GM12878 (cell line): Measurements from ENCODE around the gene SLC38A2. TPM values are rescaled to one million over a fixed set of nuclear protein-coding genes. Genes with fewer than 3 reads are reported as not detected.

ENCODE experiments used
- BRCA1 ChIP-seq: IDR thresholded peaks from 2 replicates; pipeline ENCODE4 v1.6.1; 2011; ENCODE audit warnings: low read depth, low read length, improper control_type of control experiment
- CBX3 ChIP-seq: fragments of 200-600 bp; sonication (generic); IDR thresholded peaks from 2 replicates; pipeline ENCODE4 v1.6.1; 2016; ENCODE audit warnings: low read depth, borderline replicate concordance
- CBX5 ChIP-seq: sonication (generic); IDR thresholded peaks from 2 replicates; pipeline ENCODE4 v1.6.1; 2016; ENCODE audit warnings: low read depth, moderate library complexity, mild to moderate bottlenecking, inconsistent platforms
- CREM ChIP-seq: IDR thresholded peaks from 2 replicates; pipeline ENCODE4 v1.6.1; 2014; ENCODE audit warnings: antibody characterized with exemption, low read depth
- FOXK2 ChIP-seq: fragments of 450-650 bp; IDR thresholded peaks from 2 replicates; pipeline ENCODE4 v1.6.1; 2017; ENCODE audit warnings: mild to moderate bottlenecking, moderate library complexity
- GABPA ChIP-seq: IDR thresholded peaks from 2 replicates; pipeline ENCODE4 v1.6.1; 2014; ENCODE audit warnings: antibody characterized with exemption, low read depth, mild to moderate bottlenecking, inconsistent platforms
- GATAD2B ChIP-seq: fragments of 450-650 bp; conservative IDR thresholded peaks from 2 replicates; pipeline ENCODE4 v1.6.1; 2017; ENCODE audit warnings: low read depth, mild to moderate bottlenecking, moderate library complexity
- HCFC1 ChIP-seq: fragments of 150-350 bp; IDR thresholded peaks from 2 replicates; pipeline ENCODE4 v1.6.1; 2014; ENCODE audit warnings: low read length
- IRF3 ChIP-seq: fragments of 450-650 bp; IDR thresholded peaks from 2 replicates; pipeline ENCODE4 v1.6.1; 2014; ENCODE audit warnings: mild to moderate bottlenecking
- KDM1A ChIP-seq: fragments of 200-600 bp; sonication (generic); IDR thresholded peaks from 2 replicates; pipeline ENCODE4 v1.6.1; 2016; ENCODE audit warnings: borderline replicate concordance
- KLF5 ChIP-seq: fragments of 450-650 bp; IDR thresholded peaks from 2 replicates; pipeline ENCODE4 v1.6.1; 2014; ENCODE audit warnings: mild to moderate bottlenecking; ENCODE audit not compliant: partially characterized antibody
- MTA2 ChIP-seq: fragments of 450-650 bp; IDR thresholded peaks from 2 replicates; pipeline ENCODE4 v1.6.1; 2016; ENCODE audit warnings: low read depth, mild to moderate bottlenecking, moderate library complexity
- MXI1 ChIP-seq: fragments of 150-350 bp; IDR thresholded peaks from 2 replicates; pipeline ENCODE4 v1.6.1; 2011; ENCODE audit warnings: low read depth, mild to moderate bottlenecking, inconsistent platforms, low read length, improper control_type of control experiment
- POLR2AphosphoS2 ChIP-seq: IDR thresholded peaks from 2 replicates; pipeline ENCODE4 v1.6.1; 2011; ENCODE audit warnings: low read depth, mild to moderate bottlenecking, low read length, improper control_type of control experiment, moderate library complexity
- PRDM15 ChIP-seq: fragments of 450-650 bp; formaldehyde crosslinking; IDR thresholded peaks from 2 replicates; pipeline ENCODE4 v1.4.0; 2020; ENCODE audit warnings: mild to moderate bottlenecking, moderate library complexity
- RAD21 ChIP-seq: IDR thresholded peaks from 2 replicates; pipeline ENCODE4 v1.6.1; 2011; ENCODE audit warnings: mild to moderate bottlenecking, low read depth, low read length, moderate library complexity; ENCODE audit not compliant: insufficient read depth
- RUNX3 ChIP-seq: IDR thresholded peaks from 2 replicates; pipeline ENCODE4 v1.6.1; 2012; ENCODE audit warnings: low read length, inconsistent platforms
- SREBF1 ChIP-seq: IDR thresholded peaks from 2 replicates; pipeline ENCODE4 v1.6.1; 2012; ENCODE audit warnings: mild to moderate bottlenecking, low read length
- SREBF2 ChIP-seq: IDR thresholded peaks from 2 replicates; pipeline ENCODE4 v1.6.1; 2012; ENCODE audit warnings: mild to moderate bottlenecking, low read length
- STAT1 ChIP-seq: fragments of 450-650 bp; conservative IDR thresholded peaks from 2 replicates; pipeline ENCODE4 v1.6.1; 2014; ENCODE audit warnings: antibody characterized with exemption, mild to moderate bottlenecking
- TCF3 ChIP-seq: IDR thresholded peaks from 2 replicates; pipeline ENCODE4 v1.6.1; 2012; ENCODE audit warnings: low read depth, mild to moderate bottlenecking, low read length, borderline replicate concordance; ENCODE audit not compliant: insufficient read depth
- USF1 ChIP-seq: IDR thresholded peaks from 2 replicates; pipeline ENCODE4 v1.6.1; 2011; ENCODE audit warnings: borderline replicate concordance, low read depth, mild to moderate bottlenecking, moderate library complexity, mixed read lengths, low read length; ENCODE audit not compliant: insufficient read depth; ENCODE audit errors: extremely low read length
- WRNIP1 ChIP-seq: IDR thresholded peaks from 2 replicates; pipeline ENCODE4 v1.6.1; 2011; ENCODE audit warnings: low read depth, low read length, improper control_type of control experiment, borderline replicate concordance
- ZNF384 ChIP-seq: IDR thresholded peaks from 2 replicates; pipeline ENCODE4 v1.6.1; 2012; ENCODE audit warnings: low read depth, mild to moderate bottlenecking, low read length, improper control_type of control experiment, borderline replicate concordance
- ZSCAN29 ChIP-seq: fragments of 450-650 bp; IDR thresholded peaks from 2 replicates; pipeline ENCODE4 v1.6.1; 2017; ENCODE audit warnings: mild to moderate bottlenecking, moderate library complexity
- polyA plus RNA-seq, 11 experiments: library from polyadenylated mRNA; depleted of rRNA in 4 of 11; unstranded in 6 of 11; stranded (reverse) in 5 of 11; fragments of >200 nt; fragmentation: Nextera tagmentation in 4 of 11; fragmentation: Illumina TruSeq in 1 of 11; extraction: Ambion mirVana in 4 of 11; extraction: Trizol in 1 of 11; gene quantifications; 1 replicate in 1 of 11; 2 replicates in 10 of 11; pipeline versions ENCODE4 v1.2.1 to v1.2.3, GENCODE V29; 2011 to 2016; ENCODE audit warnings: inconsistent platforms in 2 of 11, missing spikeins in 2 of 11, low read depth in 1 of 11
- total RNA-seq, 4 experiments: library from RNA; depleted of rRNA in 3 of 4; stranded (reverse); fragments of >200 nt in 3 of 4; fragmentation: Illumina TruSeq in 1 of 4; extraction: Trizol in 1 of 4; gene quantifications; 2 replicates each; pipeline versions ENCODE4 v1.2.1 to v1.2.3, GENCODE V29; 2013 to 2021
- TF ChIP-seq, protein P1 (sequence below): IDR thresholded peaks from 2 replicates; pipeline ENCODE4 v1.6.1; 2012; ENCODE audit warnings: low read depth, low read length, improper control_type of control experiment

SLC38A2 gene
- total and polyA plus RNA-seq, 10 of the 15 experiments (the other 5 are each of a cell fraction or from before 2014, with no cell fraction given): 36.2 to 118 (median 79.8) TPM

- TF ChIP-seq ZSCAN29: no peak
- no peak for TF ChIP-seq SREBF1
- TF ChIP-seq BRCA1: no peak
- TF ChIP-seq CREM: no peak
- 0 out of 2 replicates have a peak, but pooled peaks have one; percentile 28 for TF ChIP-seq MTA2
- no peak for TF ChIP-seq POLR2AphosphoS2
- no peak for TF ChIP-seq TCF3
- TF ChIP-seq ZNF384: peak; percentile 78
- TF ChIP-seq STAT1: no peak
- TF ChIP-seq RAD21: no peak
- TF ChIP-seq, protein P1, sequence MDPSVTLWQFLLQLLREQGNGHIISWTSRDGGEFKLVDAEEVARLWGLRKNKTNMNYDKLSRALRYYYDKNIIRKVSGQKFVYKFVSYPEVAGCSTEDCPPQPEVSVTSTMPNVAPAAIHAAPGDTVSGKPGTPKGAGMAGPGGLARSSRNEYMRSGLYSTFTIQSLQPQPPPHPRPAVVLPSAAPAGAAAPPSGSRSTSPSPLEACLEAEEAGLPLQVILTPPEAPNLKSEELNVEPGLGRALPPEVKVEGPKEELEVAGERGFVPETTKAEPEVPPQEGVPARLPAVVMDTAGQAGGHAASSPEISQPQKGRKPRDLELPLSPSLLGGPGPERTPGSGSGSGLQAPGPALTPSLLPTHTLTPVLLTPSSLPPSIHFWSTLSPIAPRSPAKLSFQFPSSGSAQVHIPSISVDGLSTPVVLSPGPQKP: no peak
- TF ChIP-seq FOXK2: no peak
- TF ChIP-seq IRF3: no peak
- peak; percentile 70 for TF ChIP-seq RUNX3
- no peak for TF ChIP-seq HCFC1
- no peak for TF ChIP-seq WRNIP1
- no peak for TF ChIP-seq MXI1
- no peak for TF ChIP-seq USF1
- no peak for TF ChIP-seq KLF5
- no peak for TF ChIP-seq GATAD2B
- TF ChIP-seq KDM1A: no peak
- TF ChIP-seq CBX3: no peak
- TF ChIP-seq GABPA: no peak
- TF ChIP-seq PRDM15 (CRISPR knock-in tag): no peak
- no peak for TF ChIP-seq CBX5
- no peak for TF ChIP-seq SREBF2
Measured at GRCh38 chr12:46404225-46404631, 31.7 kb upstream of the SLC38A2 start (continued).
